Left forelimb (tissue), 1 donor: ENCODE measurements around the gene IL13RA2.

ENCODE experiments used
- DNase-seq: peaks from one replicate; pipeline ENCODE4 v3.0.0-alpha.2; 2018; ENCODE audit warnings: low spot score

IL13RA2 gene

GRCh38 chrX:114997779-114998178 lies 19.6 kb downstream of the IL13RA2 start:
- no peak for DNase-seq

DNA sequence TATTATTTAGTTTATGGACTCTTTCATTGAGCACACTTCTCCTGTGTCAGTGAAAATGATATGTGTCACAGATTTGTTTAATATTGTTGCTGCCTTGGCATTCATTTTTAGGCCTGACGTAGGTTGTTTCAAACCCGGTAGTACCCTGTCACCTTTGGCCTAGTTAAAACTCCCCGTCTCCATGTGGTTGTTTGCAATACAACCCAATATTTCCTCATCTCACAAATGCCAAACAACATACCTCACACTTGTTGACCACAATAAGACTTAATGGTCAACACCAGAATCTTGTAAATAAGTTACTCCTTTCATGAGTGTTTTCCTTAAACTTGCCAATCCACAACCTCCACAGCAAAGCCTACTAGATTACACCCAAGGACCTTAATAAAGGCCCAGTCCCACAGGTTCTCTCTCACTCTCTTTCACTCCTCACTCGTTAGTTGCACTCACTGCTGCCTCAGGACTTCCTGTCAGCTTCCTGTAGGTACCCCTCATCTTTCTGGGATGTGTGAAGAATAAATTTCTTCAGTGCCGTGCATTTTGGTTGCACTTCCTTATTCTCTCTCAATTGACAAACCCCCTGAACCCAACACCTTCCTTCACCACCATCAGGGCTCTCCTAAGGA lies 31.3 kb downstream of the IL13RA2 start:
- no peak for DNase-seq

DNA sequence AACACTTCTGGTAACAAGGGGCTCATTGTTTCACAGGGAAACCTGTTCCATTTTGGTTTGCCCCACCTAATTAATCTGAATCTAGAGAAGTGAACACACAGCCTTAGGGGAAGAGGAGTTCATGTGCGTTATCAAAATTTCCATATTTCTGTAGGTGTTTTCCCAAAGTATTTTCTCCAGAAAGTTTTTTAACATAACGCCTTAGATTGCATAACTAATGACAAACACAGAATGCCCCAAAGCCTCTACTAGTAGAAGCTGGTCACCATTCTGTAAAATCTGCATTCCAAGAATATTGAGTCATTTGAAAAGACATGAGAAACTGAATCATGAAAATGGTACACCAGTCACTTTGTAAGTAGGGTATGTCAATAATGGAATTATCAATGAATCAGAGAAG lies 41.1 kb downstream of the IL13RA2 start:
- DNase-seq: no peak

- no peak for DNase-seq
Observed at GRCh38 chrX:114973013-114973412, 44.4 kb downstream of the IL13RA2 start.

DNA sequence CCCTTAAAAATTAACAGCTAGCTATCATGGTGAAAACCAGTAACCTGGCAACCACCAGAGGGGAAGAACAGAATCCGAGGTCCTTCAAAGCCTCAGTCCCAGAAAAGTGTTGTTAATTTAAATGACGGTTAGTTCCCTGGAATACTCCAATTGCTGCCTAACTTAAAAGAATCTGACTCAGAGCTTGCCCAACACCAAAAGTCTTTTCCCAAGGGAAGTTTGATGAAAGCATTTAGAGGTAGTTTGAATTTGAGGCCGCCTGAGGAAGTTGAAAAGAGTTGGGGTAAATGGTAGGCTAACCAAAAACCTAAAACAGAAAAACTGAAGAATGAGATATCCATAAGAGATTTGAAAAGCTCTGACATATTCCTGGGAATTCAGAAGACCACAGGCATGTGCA lies 46.6 kb downstream of the IL13RA2 start:
- DNase-seq: no peak

DNA sequence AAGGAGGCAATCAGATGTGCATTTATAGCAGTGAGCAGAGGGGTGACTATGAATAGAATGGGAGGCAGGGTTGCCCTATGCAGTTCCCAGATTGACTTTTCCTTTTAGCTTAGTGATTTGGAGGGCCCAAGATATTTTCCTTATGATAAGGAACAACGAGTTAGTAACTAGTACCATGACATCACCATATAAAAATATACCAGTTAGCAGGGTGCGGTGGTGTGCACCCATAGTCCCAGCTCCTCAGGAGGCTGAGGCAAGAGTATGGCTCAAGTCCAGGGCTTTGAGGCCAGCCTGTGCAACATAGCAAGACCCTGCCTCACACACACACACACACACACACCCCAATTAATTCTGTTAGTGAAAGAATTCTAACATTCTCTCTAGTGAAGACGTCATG lies 53.0 kb downstream of the IL13RA2 start:
- DNase-seq: no peak

GRCh38 chrX:114962209-114962608 lies 55.2 kb downstream of the IL13RA2 start:
- DNase-seq: no peak

- no peak for DNase-seq
Observed at GRCh38 chrX:114959729-114960128, 57.7 kb downstream of the IL13RA2 start.
